ENCODE measurements around the gene GABARAP.

Gene GABARAP

GRCh38 chr17:7241783-7242716 is at the start of gene GABARAP:
GABARAP (minus strand) TSS chr17:7242449; CDS start chr17:7242330, 119 bp downstream.
- peak; percentile 84 for DNase-seq (ENCODE audit: low read depth)

- no peak for DNase-seq (ENCODE audit: low read depth)
Observed at GRCh38 chr17:7290685-7291084, 48.4 kb upstream of the GABARAP start.

GRCh38 chr17:7290166-7290565 is 47.9 kb upstream of the GABARAP start:
- no peak for DNase-seq (ENCODE audit: low read depth)

- no peak for DNase-seq (ENCODE audit: low read depth)
Observed at GRCh38 chr17:7289256-7290032, 47.2 kb upstream of the GABARAP start.

GRCh38 chr17:7285679-7286078 is 43.4 kb upstream of the GABARAP start:
- DNase-seq (ENCODE audit: low read depth), result no peak

GRCh38 chr17:7284911-7285310 is 42.7 kb upstream of the GABARAP start:
- DNase-seq (ENCODE audit: low read depth), result no peak

GRCh38 chr17:7283471-7284216 is 41.4 kb upstream of the GABARAP start:
- no peak for DNase-seq (ENCODE audit: low read depth)

GRCh38 chr17:7282752-7283321 is 40.6 kb upstream of the GABARAP start:
- no peak for DNase-seq (ENCODE audit: low read depth)

- DNase-seq (ENCODE audit: low read depth), result no peak
Observed at GRCh38 chr17:7281953-7282751, 39.9 kb upstream of the GABARAP start.

- peak; percentile 68 for DNase-seq (ENCODE audit: low read depth)
Observed at GRCh38 chr17:7281074-7281952, 39.1 kb upstream of the GABARAP start, which contains the start of gene SLC2A4. SLC2A4 (plus strand) TSS chr17:7281718; CDS start chr17:7281935, 217 bp downstream.

GRCh38 chr17:7280519-7281073 is 38.3 kb upstream of the GABARAP start:
- peak; percentile 56 for DNase-seq (ENCODE audit: low read depth)

GRCh38 chr17:7279448-7279847 is 37.2 kb upstream of the GABARAP start:
- DNase-seq (ENCODE audit: low read depth), result no peak

- DNase-seq (ENCODE audit: low read depth), result no peak
Observed at GRCh38 chr17:7266784-7267183, 24.5 kb upstream of the GABARAP start.

GRCh38 chr17:7263801-7264078 is 21.5 kb upstream of the GABARAP start:
- no peak for DNase-seq (ENCODE audit: low read depth)

- DNase-seq (ENCODE audit: low read depth), result no peak
Observed at GRCh38 chr17:7262935-7263800, 20.9 kb upstream of the GABARAP start.

GRCh38 chr17:7262192-7262934 is 20.1 kb upstream of the GABARAP start, which contains the start of gene CLDN7:
CLDN7 (minus strand) TSS chr17:7262478; CDS start chr17:7262043, 435 bp downstream.
- DNase-seq (ENCODE audit: low read depth), result no peak

GRCh38 chr17:7261379-7262191 is 19.3 kb upstream of the GABARAP start:
- no peak for DNase-seq (ENCODE audit: low read depth)

All from T-helper 22 cell (primary cell).